Breast epithelium (tissue), 3 donors: ENCODE data around the gene TF.

Experiments
- CTCF ChIP-seq, 3 donors: fragments of 450-650 bp; IDR thresholded peaks; one replicate each; pipeline ENCODE4 v1.5.1; 2016 to 2017; ENCODE audit warnings: antibody characterized with exemption in 3 of 3, mild to moderate bottlenecking in 3 of 3, moderate library complexity in 3 of 3
- POLR2A ChIP-seq: fragments of 450-650 bp; IDR thresholded peaks from one replicate; pipeline ENCODE4 v1.6.1; 2016; ENCODE audit warnings: antibody characterized with exemption, mild to moderate bottlenecking, moderate library complexity
- POLR2AphosphoS5 ChIP-seq, 3 donors: sonication (generic); formaldehyde crosslinking; IDR thresholded peaks; one replicate each; pipeline ENCODE4 v1.6.1; 2017; ENCODE audit warnings: antibody characterized with exemption in 3 of 3

- TF ChIP-seq CTCF (IDR thresholded peaks at IDR 0.05): no peak
- TF ChIP-seq POLR2A: no peak
- TF ChIP-seq POLR2AphosphoS5 (IDR thresholded peaks at IDR 0.05): no peak
These were observed 1.1 kb upstream of the TF start for GRCh38 chr3:133745108-133745507.
